ENCODE results near the gene PRR23E. TPM values are rescaled to one million over a fixed set of nuclear protein-coding genes. Genes with fewer than 3 reads are reported as not detected.

Gene PRR23E
- polyA plus RNA-seq, 4 donors = not detected

DNA sequence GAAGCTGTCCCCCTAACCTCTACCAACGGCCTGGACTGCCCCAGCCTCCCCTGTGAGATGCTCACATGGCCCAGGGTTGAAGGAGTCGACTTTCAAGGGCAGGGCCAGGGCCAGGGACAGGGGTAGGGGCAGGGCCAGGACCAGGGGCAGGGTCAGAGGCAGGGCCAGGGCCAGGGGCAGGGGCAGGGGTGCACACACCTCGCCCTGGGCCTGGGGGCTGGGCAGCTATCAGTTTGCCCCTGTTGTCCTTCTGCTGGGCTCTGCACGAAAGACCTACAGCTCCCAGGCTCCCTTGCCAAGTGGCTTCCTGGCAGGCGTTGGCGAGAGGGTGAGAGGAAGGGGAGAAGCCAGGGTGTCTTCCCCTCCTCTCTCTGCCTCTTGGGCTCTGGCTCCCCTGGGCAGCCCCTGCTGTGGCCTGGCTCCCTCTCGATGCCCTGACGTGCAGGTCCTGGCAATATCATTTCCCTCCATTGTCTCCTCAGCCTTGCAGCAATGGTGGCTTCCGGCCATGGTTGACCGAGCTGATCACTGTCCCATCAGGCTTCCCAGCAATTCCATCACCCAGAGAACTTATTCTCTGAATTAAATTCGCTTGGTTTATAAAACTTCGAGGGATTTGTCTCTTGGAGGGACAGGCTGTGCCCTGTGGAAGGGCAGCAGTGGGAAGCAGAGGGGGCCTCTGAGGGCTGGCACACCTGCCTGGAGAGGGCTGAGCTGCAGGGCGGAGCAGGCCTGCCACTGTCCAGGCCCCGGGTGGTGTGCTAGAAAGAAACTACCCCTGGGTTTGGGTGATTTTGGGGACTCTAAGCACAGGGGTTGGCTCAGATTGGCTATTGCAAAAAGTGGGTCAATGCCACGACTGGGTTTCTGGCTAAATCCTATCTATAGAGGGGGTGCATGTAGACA is 13.9 kb downstream of the PRR23E start:
- Histone ChIP-seq H3K27ac (ENCODE audit: low read depth in 1 of 3, low read length in 2 of 3) (no peak overlapping the region), H3K9me3 (ENCODE audit: control insufficient read depth in 2 of 2, insufficient read depth in 1 of 2, low read depth in 1 of 2, low read length in 1 of 2) (no peaks in the 10 kb centered on the region), H3K36me3 (ENCODE audit: control insufficient read depth in 3 of 3, insufficient read depth in 2 of 3, low read depth in 1 of 3, low read length in 3 of 3) (no peaks in the 10 kb centered on the region), H3K27me3 (ENCODE audit: control insufficient read depth in 3 of 3, insufficient read depth in 3 of 3, low read length in 3 of 3) (no peaks in the 10 kb centered on the region), H3K4me3 (ENCODE audit: low read depth in 1 of 3, low read length in 3 of 3) (no peak overlapping the region), H3K4me1 (ENCODE audit: control insufficient read depth in 3 of 3, insufficient read depth in 2 of 3, low read depth in 1 of 3, low read length in 2 of 3) (no peaks in the 10 kb centered on the region)
- DNase-seq (no peak), FAIRE-seq (no peak)
- WGBS, 3 donors = 65 to 71% (median 68%) methylated on average over 12 to 15 of the region's 15 CpGs

DNA sequence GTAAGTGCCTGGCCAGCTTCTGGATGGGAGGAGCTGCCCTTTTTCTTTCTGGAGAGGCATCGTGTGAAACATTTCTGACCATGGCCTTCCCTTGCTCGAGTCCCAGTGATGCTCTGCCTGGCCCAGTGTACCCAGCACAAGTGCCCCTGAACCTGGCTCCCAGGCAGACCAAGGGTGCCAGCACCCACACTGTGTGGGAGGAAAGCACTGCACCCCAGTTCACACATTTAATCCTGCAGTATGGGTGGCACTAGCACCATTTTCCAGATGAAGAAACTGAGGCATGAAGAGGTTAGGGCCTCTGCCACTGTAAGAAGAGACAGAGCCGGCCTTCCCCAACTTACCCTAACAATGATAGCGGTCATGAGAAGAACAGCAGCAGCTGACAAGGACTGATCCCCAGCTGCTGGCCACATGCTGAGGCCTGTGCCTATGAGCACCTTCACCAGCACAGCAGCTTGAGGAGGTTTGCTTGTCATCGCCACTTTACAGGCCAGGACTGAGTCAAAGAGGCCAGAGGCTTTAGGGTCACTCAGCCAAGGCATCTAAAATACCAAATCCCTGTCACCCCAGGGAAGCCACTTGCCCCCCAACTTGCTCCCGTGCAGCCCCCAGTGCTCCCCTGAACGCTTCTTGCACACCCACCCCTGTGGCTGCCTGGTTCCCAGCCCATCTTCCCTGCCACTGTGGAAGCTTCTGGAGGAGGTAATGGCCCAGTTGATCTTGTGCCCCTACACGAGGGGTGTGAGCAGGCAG is 15.0 kb downstream of the PRR23E start:
- H3K27me3 ChIP-seq (ENCODE audit: control insufficient read depth in 3 of 3, insufficient read depth in 3 of 3, low read length in 3 of 3) = peaks cover 0 to 1% (median 0%) of the 10 kb centered on the region in 3 donors
- H3K9me3 ChIP-seq (ENCODE audit: control insufficient read depth in 2 of 2, insufficient read depth in 1 of 2, low read depth in 1 of 2, low read length in 1 of 2) = no peaks in the 10 kb centered on the region
- 80 to 84% (median 83%) methylated on average over 8 of the region's 8 CpGs for WGBS, 3 donors
- H3K27ac ChIP-seq (ENCODE audit: low read depth in 1 of 3, low read length in 2 of 3) = no peak overlapping the region
- DNase-seq (no peak), FAIRE-seq (no peak)
- H3K4me3 ChIP-seq (ENCODE audit: low read depth in 1 of 3, low read length in 3 of 3) = no peak overlapping the region
- no peaks in the 10 kb centered on the region for H3K36me3 ChIP-seq (ENCODE audit: control insufficient read depth in 3 of 3, insufficient read depth in 2 of 3, low read depth in 1 of 3, low read length in 3 of 3)
- H3K4me1 ChIP-seq (ENCODE audit: control insufficient read depth in 3 of 3, insufficient read depth in 2 of 3, low read depth in 1 of 3, low read length in 2 of 3) = no peaks in the 10 kb centered on the region

DNA sequence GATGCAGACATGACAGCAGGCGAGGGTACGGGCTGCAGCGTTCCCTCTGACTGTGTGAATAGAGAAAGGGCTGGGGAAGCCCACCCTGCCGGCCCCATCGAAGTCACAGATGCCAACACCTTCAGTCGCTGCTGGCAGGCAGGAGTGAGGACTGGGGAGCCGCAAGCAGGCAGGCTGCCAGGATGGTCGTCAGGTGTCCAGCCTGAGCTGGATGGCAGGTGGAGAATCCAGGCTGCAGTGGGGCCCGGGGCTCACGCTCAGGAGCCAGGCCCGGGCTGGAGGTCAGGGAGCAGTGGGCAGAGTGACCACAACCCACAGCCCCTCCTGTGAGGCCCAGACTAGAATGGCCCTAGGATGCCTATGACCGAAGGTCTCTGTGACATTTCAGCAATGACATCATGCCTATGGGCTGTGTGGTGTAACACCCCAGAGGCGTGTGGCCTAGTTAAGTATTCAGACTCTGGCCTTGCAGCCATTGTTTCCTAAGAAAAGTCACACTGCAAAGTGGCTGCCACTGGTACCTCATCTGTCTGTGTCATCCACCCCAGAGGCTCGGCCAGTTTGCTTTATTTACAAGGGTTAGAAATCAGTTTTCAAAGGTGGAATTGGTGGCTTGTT is 15.7 kb downstream of the PRR23E start:
- 67 to 78% (median 68%) methylated on average over 13 to 14 of the region's 14 CpGs for WGBS, 3 donors
- FAIRE-seq = no peak
- no peak for DNase-seq

GRCh38 chr3:127209155-127209839 is 16.4 kb downstream of the PRR23E start:
- Histone ChIP-seq H3K27me3 (ENCODE audit: control insufficient read depth in 3 of 3, insufficient read depth in 3 of 3, low read length in 3 of 3) (peaks cover 0 to 2% (median 1%) of the 10 kb centered on the region in 3 donors), H3K9me3 (ENCODE audit: control insufficient read depth in 2 of 2, insufficient read depth in 1 of 2, low read depth in 1 of 2, low read length in 1 of 2) (no peaks in the 10 kb centered on the region), H3K36me3 (ENCODE audit: control insufficient read depth in 3 of 3, insufficient read depth in 2 of 3, low read depth in 1 of 3, low read length in 3 of 3) (no peaks in the 10 kb centered on the region), H3K4me1 (ENCODE audit: control insufficient read depth in 3 of 3, insufficient read depth in 2 of 3, low read depth in 1 of 3, low read length in 2 of 3) (no peaks in the 10 kb centered on the region), H3K27ac (ENCODE audit: low read depth in 1 of 3, low read length in 2 of 3) (no peak overlapping the region), H3K4me3 (ENCODE audit: low read depth in 1 of 3, low read length in 3 of 3) (no peak overlapping the region)
- FAIRE-seq = no peak
- 79 to 83% (median 79%) methylated on average over 13 of the region's 13 CpGs for WGBS, 3 donors
- DNase-seq = no peak

More for the DNA sequence above, 15.7 kb downstream of the PRR23E start:
- no peak overlapping the region for H3K27ac ChIP-seq (ENCODE audit: low read depth in 1 of 3, low read length in 2 of 3)
- H3K36me3 ChIP-seq (ENCODE audit: control insufficient read depth in 3 of 3, insufficient read depth in 2 of 3, low read depth in 1 of 3, low read length in 3 of 3) = no peaks in the 10 kb centered on the region
- H3K4me3 ChIP-seq (ENCODE audit: low read depth in 1 of 3, low read length in 3 of 3) = no peak overlapping the region
- H3K27me3 ChIP-seq (ENCODE audit: control insufficient read depth in 3 of 3, insufficient read depth in 3 of 3, low read length in 3 of 3) = peaks cover 0 to 1% (median 0%) of the 10 kb centered on the region in 3 donors
- no peaks in the 10 kb centered on the region for H3K9me3 ChIP-seq (ENCODE audit: control insufficient read depth in 2 of 2, insufficient read depth in 1 of 2, low read depth in 1 of 2, low read length in 1 of 2)
- H3K4me1 ChIP-seq (ENCODE audit: control insufficient read depth in 3 of 3, insufficient read depth in 2 of 3, low read depth in 1 of 3, low read length in 2 of 3) = no peaks in the 10 kb centered on the region

DNA sequence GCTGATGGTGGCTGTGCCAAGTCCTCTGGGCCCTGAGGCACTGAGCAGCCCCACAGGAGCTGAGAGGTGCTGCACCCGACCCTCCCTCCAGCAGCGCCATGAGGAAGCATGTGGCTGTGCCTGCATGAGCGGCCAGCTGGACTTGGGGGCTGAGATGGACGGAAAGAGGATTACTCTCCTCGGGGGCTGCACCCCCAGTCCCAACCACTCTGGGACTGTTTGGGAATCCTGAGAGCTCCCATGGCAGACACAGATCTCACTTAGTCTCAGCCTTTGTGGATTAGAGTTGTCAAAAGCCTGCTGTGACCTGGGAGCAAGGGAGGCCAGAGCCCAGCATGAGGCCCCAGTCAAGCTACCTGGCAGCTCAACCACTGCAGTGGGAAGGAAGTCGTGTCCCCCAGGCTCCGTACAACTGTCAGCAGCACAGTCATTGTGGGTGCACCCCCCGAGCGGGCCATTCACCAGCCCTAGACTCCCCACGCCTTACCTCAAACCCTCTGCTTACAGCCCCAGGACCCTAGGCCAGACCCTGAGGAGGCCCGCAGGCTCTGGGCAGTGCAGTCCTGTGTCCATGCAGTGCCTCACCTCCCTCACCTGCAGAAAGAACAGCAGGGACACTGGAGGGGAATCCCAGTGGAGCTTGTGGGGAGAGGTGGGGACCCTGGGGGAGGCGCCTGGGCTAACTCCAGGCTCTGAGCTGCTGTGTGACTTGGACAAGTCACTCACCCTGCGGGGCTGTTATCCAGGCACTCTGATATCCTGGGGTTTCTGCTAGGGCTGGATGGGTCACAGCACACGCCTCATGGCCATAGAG is 17.1 kb downstream of the PRR23E start:
- H3K9me3 ChIP-seq (ENCODE audit: control insufficient read depth in 2 of 2, insufficient read depth in 1 of 2, low read depth in 1 of 2, low read length in 1 of 2) = no peaks in the 10 kb centered on the region
- FAIRE-seq = no peak
- peaks cover 0 to 2% (median 1%) of the 10 kb centered on the region in 3 donors for H3K27me3 ChIP-seq (ENCODE audit: control insufficient read depth in 3 of 3, insufficient read depth in 3 of 3, low read length in 3 of 3)
- H3K36me3 ChIP-seq (ENCODE audit: control insufficient read depth in 3 of 3, insufficient read depth in 2 of 3, low read depth in 1 of 3, low read length in 3 of 3) = no peaks in the 10 kb centered on the region
- H3K4me1 ChIP-seq (ENCODE audit: control insufficient read depth in 3 of 3, insufficient read depth in 2 of 3, low read depth in 1 of 3, low read length in 2 of 3) = no peaks in the 10 kb centered on the region
- no peak overlapping the region for H3K4me3 ChIP-seq (ENCODE audit: low read depth in 1 of 3, low read length in 3 of 3)
- DNase-seq = no peak
- WGBS, 3 donors = 67 to 74% (median 72%) methylated on average over 14 of the region's 14 CpGs
- H3K27ac ChIP-seq (ENCODE audit: low read depth in 1 of 3, low read length in 2 of 3) = no peak overlapping the region

DNA sequence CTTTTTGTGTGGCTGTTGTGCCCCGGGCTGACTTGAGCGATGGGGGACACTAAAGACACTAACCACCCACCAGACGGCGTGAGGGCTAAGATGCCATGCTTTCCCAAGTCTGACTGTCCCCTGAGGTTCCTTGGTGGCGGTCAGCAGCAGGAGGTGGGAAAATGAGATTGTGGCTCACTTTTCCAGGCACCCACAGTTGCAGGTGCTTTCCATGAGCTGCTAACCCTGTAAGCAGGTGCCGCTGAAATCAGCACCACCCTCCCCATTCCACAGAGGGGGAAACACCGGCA is 17.7 kb downstream of the PRR23E start:
- no peak overlapping the region for H3K4me3 ChIP-seq (ENCODE audit: low read depth in 1 of 3, low read length in 3 of 3)
- no peak for FAIRE-seq
- no peaks in the 10 kb centered on the region for H3K36me3 ChIP-seq (ENCODE audit: control insufficient read depth in 3 of 3, insufficient read depth in 2 of 3, low read depth in 1 of 3, low read length in 3 of 3)
- no peaks in the 10 kb centered on the region for H3K4me1 ChIP-seq (ENCODE audit: control insufficient read depth in 3 of 3, insufficient read depth in 2 of 3, low read depth in 1 of 3, low read length in 2 of 3)
- H3K27ac ChIP-seq (ENCODE audit: low read depth in 1 of 3, low read length in 2 of 3) = no peak overlapping the region
- peaks cover 0 to 2% (median 1%) of the 10 kb centered on the region in 3 donors for H3K27me3 ChIP-seq (ENCODE audit: control insufficient read depth in 3 of 3, insufficient read depth in 3 of 3, low read length in 3 of 3)
- H3K9me3 ChIP-seq (ENCODE audit: control insufficient read depth in 2 of 2, insufficient read depth in 1 of 2, low read depth in 1 of 2, low read length in 1 of 2) = no peaks in the 10 kb centered on the region
- DNase-seq = no peak
- 80 to 89% (median 83%) methylated on average over 7 of the region's 7 CpGs for WGBS, 3 donors

DNA sequence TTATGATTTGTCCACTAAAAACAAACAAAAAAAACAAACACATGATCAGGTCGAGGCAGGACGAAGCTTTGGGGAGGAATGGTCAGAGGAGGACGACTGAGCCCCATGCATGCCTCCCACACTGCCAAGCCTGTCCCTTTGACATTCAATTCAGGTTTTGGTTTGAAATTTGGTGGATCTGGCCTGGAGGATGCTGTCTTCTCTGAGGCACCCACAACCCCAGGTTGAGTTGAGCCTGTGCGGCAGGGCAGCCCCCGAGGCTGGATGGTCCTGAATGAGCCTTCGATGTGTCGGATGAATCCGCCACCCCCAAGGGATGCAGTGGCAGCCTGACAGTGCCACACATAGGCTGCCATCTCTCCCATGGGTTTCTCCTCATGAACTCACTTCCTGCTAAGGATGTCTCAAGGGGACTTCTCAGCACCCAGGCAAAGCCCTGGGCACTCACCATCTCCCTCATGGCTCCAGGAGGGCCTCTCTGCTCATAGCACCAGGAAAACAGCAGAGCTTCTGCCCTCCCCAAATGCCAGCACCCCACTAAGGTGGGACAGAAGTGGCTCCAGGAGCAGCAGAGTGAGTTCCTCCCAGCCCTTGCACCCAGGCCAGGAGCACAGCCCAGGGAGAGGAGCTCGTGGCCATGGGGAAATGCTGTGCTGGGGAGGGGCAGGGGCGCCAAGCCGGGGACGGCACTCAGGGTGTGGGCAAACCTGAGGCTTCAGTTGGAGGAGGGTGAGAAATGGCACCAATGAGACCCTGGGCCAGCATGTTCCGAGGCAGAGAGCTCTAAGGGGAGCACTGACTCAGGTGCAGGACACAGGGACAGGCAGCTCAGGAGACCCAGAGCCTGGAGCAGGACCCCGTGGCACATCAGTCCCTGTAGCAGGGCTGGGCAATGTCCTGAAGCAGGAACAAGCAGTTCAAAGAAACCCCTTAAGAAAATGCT is 18.5 kb downstream of the PRR23E start:
- H3K9me3 ChIP-seq (ENCODE audit: control insufficient read depth in 2 of 2, insufficient read depth in 1 of 2, low read depth in 1 of 2, low read length in 1 of 2) = no peaks in the 10 kb centered on the region
- H3K27ac ChIP-seq (ENCODE audit: low read depth in 1 of 3, low read length in 2 of 3) = no peak overlapping the region
- DNase-seq (no peak), FAIRE-seq (no peak)
- peaks cover 0 to 2% (median 1%) of the 10 kb centered on the region in 3 donors for H3K27me3 ChIP-seq (ENCODE audit: control insufficient read depth in 3 of 3, insufficient read depth in 3 of 3, low read length in 3 of 3)
- H3K36me3 ChIP-seq (ENCODE audit: control insufficient read depth in 3 of 3, insufficient read depth in 2 of 3, low read depth in 1 of 3, low read length in 3 of 3) = no peaks in the 10 kb centered on the region
- WGBS, 3 donors = 85 to 86% (median 85%) methylated on average over 14 of the region's 14 CpGs
- H3K4me1 ChIP-seq (ENCODE audit: control insufficient read depth in 3 of 3, insufficient read depth in 2 of 3, low read depth in 1 of 3, low read length in 2 of 3) = no peaks in the 10 kb centered on the region
- H3K4me3 ChIP-seq (ENCODE audit: low read depth in 1 of 3, low read length in 3 of 3) = no peak overlapping the region
